ENCODE data around the gene ATP6V1A. TPM values are rescaled to one million over a fixed set of nuclear protein-coding genes. Genes with fewer than 3 reads are reported as not detected.

Gene ATP6V1A
- total RNA-seq, 1 experiment from 2014 or later, result 73.4 TPM

DNA sequence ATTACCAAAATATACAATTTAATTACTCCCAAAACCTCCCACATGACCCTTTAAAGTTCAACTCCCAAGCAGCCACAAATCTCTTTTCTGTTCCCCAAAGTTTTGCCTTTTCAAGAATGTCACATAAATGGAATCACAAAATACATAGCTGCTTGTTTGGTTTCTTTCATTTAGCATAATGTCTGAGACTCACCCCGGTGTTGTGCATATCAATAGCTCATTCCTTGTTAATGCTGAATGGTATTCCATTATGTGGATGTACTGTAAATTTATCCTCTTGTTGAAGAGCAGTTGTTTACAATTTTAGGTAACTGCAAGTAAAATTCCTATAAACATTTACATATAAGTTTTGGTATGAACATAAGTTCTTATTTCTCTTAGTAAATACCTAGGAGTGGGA lies 16.3 kb upstream of the ATP6V1A start:
- H3K4me1 Mint-ChIP-seq, result peaks cover 28 to 31% of the 10 kb centered on the region in 2 experiments
- Histone ChIP-seq H3K18ac (ENCODE audit: insufficient read length, low read depth, low read length) (no peak overlapping the region), H4K91ac (ENCODE audit: insufficient read length, low read depth, low read length) (no peak overlapping the region), H2AFZ (ENCODE audit: low read length) (no peak overlapping the region), H4K5ac (ENCODE audit: insufficient read length, low read depth, low read length) (no peak overlapping the region), H3K79me2 (ENCODE audit: insufficient read depth, low read length) (peaks cover 36% of the 10 kb centered on the region; the same call in 1 of the 2 replicates), H3T11ph (ENCODE audit: low read length) (no peak overlapping the region), H3K23me2 (ENCODE audit: insufficient read length, low read depth, low read length, poor library complexity, severe bottlenecking) (no peaks in the 10 kb centered on the region), H3K23ac (ENCODE audit: insufficient read length, low read depth, low read length) (no peak overlapping the region), H3K9ac (ENCODE audit: extremely low read depth, insufficient read length, low read length) (no peak overlapping the region), H3K79me1 (ENCODE audit: insufficient read depth, low read depth, low read length, poor library complexity, severe bottlenecking) (no peaks in the 10 kb centered on the region), H3K4me1 (ENCODE audit: insufficient read depth, low read length) (no peaks in the 10 kb centered on the region; the same call in 1 of the 2 replicates), H2BK12ac (ENCODE audit: insufficient read length, low read depth, low read length) (no peak overlapping the region), H4K8ac (replicated peaks; ENCODE audit: insufficient read length, low read depth, low read length) (no peak overlapping the region), H3K4me2 (ENCODE audit: insufficient read depth, insufficient read length, low read length) (no peak overlapping the region), H2BK15ac (ENCODE audit: low read depth, low read length) (no peak overlapping the region), H2AK5ac (ENCODE audit: insufficient read length, low read length) (no peak overlapping the region), H2BK120ac (ENCODE audit: low read depth, low read length, poor library complexity, severe bottlenecking) (no peak overlapping the region), H3K27me3 (ENCODE audit: insufficient read depth, low read length) (no peaks in the 10 kb centered on the region), H3K4ac (ENCODE audit: low read depth, low read length) (no peak overlapping the region), H4K20me1 (ENCODE audit: control insufficient read depth, insufficient read depth, insufficient read length) (no peaks in the 10 kb centered on the region), H3K14ac (ENCODE audit: insufficient read depth, low read length) (no peak overlapping the region), H3K9me3 (ENCODE audit: control insufficient read depth, low read depth, low read length) (no peaks in the 10 kb centered on the region), H2BK20ac (ENCODE audit: low read depth, low read length, poor library complexity, severe bottlenecking) (no peak overlapping the region), H3K56ac (ENCODE audit: insufficient read length, low read depth, low read length) (no peak overlapping the region), H3K27ac (ENCODE audit: insufficient read length, low read depth, low read length) (no peak overlapping the region), H2BK5ac (ENCODE audit: insufficient read length, low read length) (no peak overlapping the region)
- H3K4me3 Mint-ChIP-seq, result no peak overlapping the region
- peak overlapping the region in 2 of 3 experiments; percentile 1 to 79; a peak in 3 of 7 replicates for H3K27ac Mint-ChIP-seq
- WGBS (ENCODE audit: extremely low coverage, insufficient read length, low lambda C conversion rate), result no CpG with 5 or more reads among the region's 1 CpG
- TF ChIP-seq, protein P1, sequence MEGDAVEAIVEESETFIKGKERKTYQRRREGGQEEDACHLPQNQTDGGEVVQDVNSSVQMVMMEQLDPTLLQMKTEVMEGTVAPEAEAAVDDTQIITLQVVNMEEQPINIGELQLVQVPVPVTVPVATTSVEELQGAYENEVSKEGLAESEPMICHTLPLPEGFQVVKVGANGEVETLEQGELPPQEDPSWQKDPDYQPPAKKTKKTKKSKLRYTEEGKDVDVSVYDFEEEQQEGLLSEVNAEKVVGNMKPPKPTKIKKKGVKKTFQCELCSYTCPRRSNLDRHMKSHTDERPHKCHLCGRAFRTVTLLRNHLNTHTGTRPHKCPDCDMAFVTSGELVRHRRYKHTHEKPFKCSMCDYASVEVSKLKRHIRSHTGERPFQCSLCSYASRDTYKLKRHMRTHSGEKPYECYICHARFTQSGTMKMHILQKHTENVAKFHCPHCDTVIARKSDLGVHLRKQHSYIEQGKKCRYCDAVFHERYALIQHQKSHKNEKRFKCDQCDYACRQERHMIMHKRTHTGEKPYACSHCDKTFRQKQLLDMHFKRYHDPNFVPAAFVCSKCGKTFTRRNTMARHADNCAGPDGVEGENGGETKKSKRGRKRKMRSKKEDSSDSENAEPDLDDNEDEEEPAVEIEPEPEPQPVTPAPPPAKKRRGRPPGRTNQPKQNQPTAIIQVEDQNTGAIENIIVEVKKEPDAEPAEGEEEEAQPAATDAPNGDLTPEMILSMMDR (conservative IDR thresholded peaks at IDR 0.05), result no peak
- no peaks in the 10 kb centered on the region for H3K27me3 Mint-ChIP-seq (ENCODE audit: low read depth)
- no peaks in the 10 kb centered on the region for H3K9me3 Mint-ChIP-seq
- no peak for DNase-seq
- peaks cover 6 to 31% (median 17%) of the 10 kb centered on the region in 3 experiments; a peak in 6 of 7 replicates for H3K36me3 Mint-ChIP-seq (ENCODE audit: insufficient read depth in 1 of 3, low read depth in 3 of 3)
